Ovary (tissue), 3 donors: ENCODE data around the gene FBN1.

Source experiments
- EP300 ChIP-seq: sonication (generic); formaldehyde crosslinking; IDR thresholded peaks from one replicate; pipeline ENCODE4 v1.6.1; 2017; ENCODE audit warnings: antibody characterized with exemption
- POLR2A ChIP-seq: fragments of 450-650 bp; IDR thresholded peaks from one replicate; pipeline ENCODE4 v1.6.1; 2017; ENCODE audit warnings: antibody characterized with exemption, mild to moderate bottlenecking, moderate library complexity
- TF ChIP-seq, protein P1 (sequence below), 3 donors: fragments of 450-650 bp in 2 of 3; fragments of 200-600 bp in 1 of 3; IDR thresholded peaks; one replicate each; pipeline versions ENCODE4 v1.5.1 to v1.8.0; 2016 to 2022; ENCODE audit warnings: antibody characterized with exemption in 3 of 3, mild to moderate bottlenecking in 1 of 3
- donor health status: DM: no; HTN: no; CAD: no.

DNA sequence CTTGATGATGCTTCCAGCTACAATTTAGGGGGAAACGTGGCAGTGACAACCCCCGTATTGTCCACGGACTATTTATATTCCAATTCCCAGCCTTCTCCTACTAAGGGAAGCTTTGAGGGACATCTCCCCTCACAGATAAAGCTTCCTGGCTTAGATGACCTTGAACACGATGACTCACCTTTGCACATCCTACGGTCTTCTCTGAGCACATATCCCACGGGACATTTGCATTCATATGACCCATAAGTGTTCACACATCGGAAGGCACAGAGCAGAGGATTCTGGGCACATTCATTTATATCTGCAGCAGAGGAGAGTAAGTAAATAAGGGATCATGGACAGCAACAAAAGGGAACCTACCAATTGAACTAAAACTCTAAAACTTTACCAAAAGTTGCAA, 212.8 kb downstream of the FBN1 start:
- TF ChIP-seq, protein P1, sequence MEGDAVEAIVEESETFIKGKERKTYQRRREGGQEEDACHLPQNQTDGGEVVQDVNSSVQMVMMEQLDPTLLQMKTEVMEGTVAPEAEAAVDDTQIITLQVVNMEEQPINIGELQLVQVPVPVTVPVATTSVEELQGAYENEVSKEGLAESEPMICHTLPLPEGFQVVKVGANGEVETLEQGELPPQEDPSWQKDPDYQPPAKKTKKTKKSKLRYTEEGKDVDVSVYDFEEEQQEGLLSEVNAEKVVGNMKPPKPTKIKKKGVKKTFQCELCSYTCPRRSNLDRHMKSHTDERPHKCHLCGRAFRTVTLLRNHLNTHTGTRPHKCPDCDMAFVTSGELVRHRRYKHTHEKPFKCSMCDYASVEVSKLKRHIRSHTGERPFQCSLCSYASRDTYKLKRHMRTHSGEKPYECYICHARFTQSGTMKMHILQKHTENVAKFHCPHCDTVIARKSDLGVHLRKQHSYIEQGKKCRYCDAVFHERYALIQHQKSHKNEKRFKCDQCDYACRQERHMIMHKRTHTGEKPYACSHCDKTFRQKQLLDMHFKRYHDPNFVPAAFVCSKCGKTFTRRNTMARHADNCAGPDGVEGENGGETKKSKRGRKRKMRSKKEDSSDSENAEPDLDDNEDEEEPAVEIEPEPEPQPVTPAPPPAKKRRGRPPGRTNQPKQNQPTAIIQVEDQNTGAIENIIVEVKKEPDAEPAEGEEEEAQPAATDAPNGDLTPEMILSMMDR (IDR thresholded peaks at IDR 0.05) = no peak
- TF ChIP-seq POLR2A (no peak), EP300 (no peak)
